H54 (cell line): Measurements from ENCODE around the gene CCR3.

ENCODE experiments used
- DNase-seq: peaks from one replicate; pipeline ENCODE4 v3.0.0; 2011; ENCODE audit warnings: low spot score, mixed read lengths; ENCODE audit not compliant: insufficient read length
- FAIRE-seq: peaks from 3 replicates; lab custom pipeline; 2011; peaks lifted over from hg19 to GRCh38; lab: Jason Lieb, UNC
- POLR2A ChIP-seq: IDR thresholded peaks from 2 replicates; pipeline ENCODE4 v1.6.1; 2011; ENCODE audit warnings: low read depth, mild to moderate bottlenecking, low read length

Gene CCR3

DNA sequence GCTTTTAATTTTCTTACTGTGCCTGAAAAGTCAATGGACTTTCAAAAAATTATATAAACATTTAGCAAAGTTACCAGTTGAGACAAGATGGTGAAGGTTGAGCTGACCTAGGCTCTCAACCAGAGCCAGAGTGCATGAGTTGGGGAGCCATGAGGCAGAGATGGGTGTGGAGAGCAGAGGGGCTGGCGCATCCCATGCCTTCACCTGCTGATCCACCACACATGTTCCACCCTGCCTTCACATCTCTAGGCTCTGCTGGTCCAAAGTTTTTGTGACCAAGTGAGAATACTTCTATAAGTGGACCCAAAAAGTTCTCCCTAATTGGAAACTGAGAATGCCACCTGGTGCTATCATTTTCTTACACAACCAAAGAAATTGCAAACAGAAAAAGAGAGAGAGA is 47.3 kb downstream of the CCR3 start:
- FAIRE-seq (no peak), DNase-seq (no peak)
- no peak for TF ChIP-seq POLR2A

DNA sequence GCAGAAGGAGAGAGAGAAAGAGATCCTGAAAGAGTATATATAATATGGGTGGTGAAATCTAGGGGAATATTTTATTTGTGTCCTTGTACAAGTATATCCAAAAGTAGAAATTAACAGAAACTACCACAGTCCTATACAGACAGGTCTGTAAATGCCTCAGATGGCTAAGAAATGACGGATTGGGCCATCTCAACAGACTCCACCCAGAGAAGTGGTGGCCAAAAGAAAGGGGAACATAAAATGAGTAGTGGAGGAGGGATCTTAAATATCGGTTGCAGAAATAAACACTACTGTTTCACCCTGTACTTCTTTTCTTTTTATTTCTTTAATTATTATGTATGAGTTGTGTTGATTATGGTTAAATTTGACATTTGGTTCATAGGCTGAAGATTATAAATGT is 47.7 kb downstream of the CCR3 start:
- FAIRE-seq = no peak
- no peak for TF ChIP-seq POLR2A
- DNase-seq = no peak

DNA sequence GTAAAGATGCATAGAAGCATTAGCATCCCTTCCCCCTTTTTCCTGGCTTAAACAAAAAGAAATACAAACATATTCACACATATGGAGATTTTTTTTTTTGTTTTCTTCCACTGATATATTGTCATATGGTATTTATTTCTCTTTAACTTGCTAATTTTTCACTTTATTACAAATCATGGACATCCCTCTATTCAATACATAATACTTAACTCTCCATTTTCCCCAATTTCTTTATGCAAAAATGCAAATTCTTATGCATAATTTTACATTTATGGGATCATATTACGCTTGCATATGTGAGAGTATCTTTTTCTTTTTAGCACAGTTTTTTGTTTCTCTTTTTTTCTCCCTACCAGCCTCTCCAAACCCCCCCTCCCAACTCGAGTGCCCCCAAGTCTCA is 48.8 kb downstream of the CCR3 start:
- FAIRE-seq = no peak
- no peak for DNase-seq

DNA sequence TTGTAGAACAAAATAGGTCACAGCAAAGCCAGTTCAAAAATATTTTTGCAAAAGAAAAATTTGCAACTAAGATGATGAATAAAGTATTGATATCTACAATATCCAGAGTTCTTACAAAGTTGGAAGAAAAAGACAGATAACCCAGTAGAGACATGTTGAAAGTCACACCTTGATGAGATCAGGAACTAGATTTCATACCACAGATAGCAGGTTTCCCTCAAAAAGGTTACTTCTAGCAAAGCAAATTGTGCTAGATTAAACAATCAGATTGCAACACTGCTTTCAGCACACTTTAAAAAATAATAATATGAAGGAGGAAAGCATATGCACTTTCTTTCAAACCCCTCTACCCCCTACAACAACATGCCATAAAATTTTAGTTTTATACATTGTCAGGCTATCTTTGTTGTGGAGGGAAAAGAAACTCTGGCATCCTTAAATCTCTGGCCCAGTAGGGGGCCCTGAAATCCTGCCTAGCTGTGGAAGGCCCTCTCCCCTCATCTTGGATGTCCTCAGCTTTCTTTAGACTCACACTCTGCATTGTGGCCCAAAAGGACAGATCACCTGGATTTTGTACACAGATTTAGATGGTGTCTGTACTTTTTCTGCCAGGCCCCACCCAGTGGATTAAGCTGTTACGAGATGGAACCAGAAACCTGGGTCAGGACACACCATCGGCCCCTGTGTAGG is 50.9 kb downstream of the CCR3 start:
- no peak for FAIRE-seq
- TF ChIP-seq POLR2A = no peak
- DNase-seq = no peak

More for the DNA sequence above, 48.8 kb downstream of the CCR3 start:
- no peak for TF ChIP-seq POLR2A

DNA sequence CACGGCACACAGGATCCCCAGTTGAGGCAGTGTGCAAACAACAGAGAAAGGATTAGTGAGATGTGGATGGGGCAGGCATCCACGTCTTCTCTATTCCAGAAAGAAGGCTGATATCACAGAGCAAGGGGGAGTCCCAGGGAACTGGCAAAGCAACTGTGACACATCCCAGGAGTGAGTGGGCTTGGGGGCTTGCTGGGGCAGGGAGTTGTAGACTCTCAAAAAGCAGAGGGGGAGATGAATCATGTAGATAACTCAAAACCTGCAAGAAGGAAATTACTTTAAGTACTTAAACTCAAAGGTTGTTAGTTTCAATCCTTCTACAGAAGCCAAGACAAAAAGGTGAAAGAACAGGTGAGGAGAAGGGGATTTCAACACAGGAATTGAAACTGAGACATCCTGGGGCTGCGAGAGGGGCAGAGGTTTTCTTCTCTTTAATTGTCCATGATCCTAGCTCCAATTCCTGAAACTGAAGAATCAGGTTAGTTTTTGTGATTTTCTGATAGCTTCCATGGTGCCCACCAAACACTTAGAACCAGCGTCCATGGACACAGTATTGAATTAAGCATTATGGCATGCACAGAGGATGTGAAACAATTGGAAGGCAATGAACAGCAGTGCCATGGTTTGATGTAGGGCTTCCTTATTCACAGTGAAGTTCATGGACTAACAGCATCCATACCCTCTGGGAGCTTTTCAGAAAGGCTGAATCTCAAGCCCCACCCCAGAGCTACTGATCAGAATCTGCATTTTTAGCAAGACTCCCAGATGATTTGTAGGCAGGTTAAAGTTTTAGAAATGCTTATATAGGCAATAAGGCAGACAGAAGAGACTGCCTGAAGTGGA is 52.0 kb downstream of the CCR3 start:
- no peak for DNase-seq
- FAIRE-seq = no peak

GRCh38 chr3:46296826-46297225 is 54.6 kb downstream of the CCR3 start:
- DNase-seq (no peak), FAIRE-seq (no peak)
- TF ChIP-seq POLR2A = no peak

More for the DNA sequence above, 52.0 kb downstream of the CCR3 start:
- TF ChIP-seq POLR2A = no peak

GRCh38 chr3:46297658-46298423 is 55.6 kb downstream of the CCR3 start:
- FAIRE-seq (no peak), DNase-seq (no peak)
- no peak for TF ChIP-seq POLR2A

- FAIRE-seq (no peak), DNase-seq (no peak)
- TF ChIP-seq POLR2A = no peak
Measured at GRCh38 chr3:46298871-46299607, 56.8 kb downstream of the CCR3 start.

- DNase-seq (no peak), FAIRE-seq (no peak)
- TF ChIP-seq POLR2A = no peak
Measured at GRCh38 chr3:46299608-46300460, 57.6 kb downstream of the CCR3 start.

DNA sequence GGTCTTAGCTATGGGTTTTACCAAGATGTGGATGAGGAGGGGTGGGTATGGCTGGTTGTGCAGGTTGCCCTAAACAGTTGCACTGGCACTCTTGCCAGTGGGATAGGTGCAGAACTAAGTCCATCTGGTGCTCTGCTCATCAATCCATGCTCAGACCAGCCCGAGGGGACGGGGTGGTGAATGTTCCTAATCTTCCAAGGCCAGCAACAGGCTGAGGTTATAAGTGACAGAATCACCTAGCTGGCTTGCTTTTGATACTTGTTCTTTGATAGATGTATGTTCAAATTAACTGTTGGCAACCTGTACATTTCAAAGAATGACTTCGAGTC is 58.2 kb downstream of the CCR3 start:
- no peak for FAIRE-seq
- DNase-seq = no peak
- TF ChIP-seq POLR2A = no peak

DNA sequence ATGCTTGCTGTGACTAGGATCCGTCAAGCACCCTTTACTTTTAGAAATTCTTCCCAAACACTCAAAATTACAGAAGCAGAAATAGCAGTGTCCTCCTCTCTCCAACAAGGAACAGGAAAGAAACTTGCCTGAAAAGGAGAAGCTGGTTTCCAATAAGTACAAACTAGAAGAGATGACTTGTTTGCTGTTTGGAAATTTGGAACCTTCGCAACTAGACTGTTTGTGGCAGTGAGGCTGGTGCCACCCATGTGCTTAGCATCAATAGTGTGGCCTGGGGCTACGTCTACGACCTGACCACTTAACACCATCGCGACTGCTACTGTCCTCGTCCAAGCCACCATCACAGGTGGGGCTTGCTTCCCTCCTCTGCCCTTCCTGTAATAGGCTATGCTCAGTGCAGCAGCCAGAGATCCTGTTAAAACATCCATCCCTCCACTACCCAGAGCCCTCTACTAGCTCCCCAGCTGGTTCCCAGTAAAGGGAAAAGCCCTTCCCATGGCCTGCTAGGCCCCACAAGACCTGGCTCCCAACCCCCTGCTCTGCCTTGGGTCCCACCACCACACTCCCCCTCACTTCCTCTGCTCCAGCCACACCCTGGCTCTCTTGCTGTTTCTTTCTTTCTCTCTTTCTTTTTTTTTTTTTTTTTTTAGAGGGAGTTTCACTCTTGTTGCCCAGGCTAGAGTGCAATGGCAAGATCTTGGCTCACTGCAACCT is 59.0 kb downstream of the CCR3 start:
- TF ChIP-seq POLR2A = no peak
- FAIRE-seq (no peak), DNase-seq (no peak)

GRCh38 chr3:46303240-46303639 is 61.0 kb downstream of the CCR3 start:
- TF ChIP-seq POLR2A = no peak
- DNase-seq (no peak), FAIRE-seq (no peak)
